Fibroblast of lung (primary cell): ENCODE results near the gene LDLRAD3.

Experiments used
- CTCF ChIP-seq, 2 donors: IDR thresholded peaks in 1 of 2; conservative IDR thresholded peaks in 1 of 2; 1 replicate in 1 of 2; 2 replicates in 1 of 2; pipeline ENCODE4 v1.5.1; 2011 to 2012; ENCODE audit warnings: low read length in 2 of 2, control low read depth in 1 of 2, inconsistent platforms in 1 of 2, low read depth in 1 of 2, mild to moderate bottlenecking in 1 of 2
- EZH2 ChIP-seq: IDR thresholded peaks from 2 replicates; pipeline ENCODE4 v1.5.1; 2012; ENCODE audit warnings: low read length, control low read depth, mild to moderate bottlenecking; ENCODE audit errors: missing control alignments

GRCh38 chr11:36070954-36071330 is 127.1 kb downstream of the LDLRAD3 start:
- TF ChIP-seq CTCF (conservative IDR thresholded peaks at IDR 0.05 in 1 of 2, IDR thresholded peaks at IDR 0.05 in 1 of 2; ENCODE audit: low read depth in 1 of 2, low read length in 2 of 2) (no peak), EZH2 (no peak)
